Measurements from ENCODE around the gene IKZF4.

DNA sequence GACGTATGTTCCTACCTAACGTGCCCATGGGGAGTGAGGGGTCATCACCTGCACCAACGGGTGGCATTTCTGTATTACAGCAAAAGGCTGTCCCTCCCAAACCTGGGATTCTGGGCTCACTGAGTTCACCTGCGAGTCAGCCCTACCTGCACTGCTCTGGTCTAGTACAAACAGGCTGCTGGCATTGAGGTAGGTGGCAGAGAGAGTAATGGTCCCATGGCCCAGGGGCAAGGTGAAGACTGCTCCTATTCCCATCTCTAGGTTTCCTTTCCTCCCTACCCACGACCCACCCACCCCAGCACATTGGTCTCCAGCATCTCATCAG, 23.3 kb upstream of the IKZF4 start:
- TF ChIP-seq, protein P1, sequence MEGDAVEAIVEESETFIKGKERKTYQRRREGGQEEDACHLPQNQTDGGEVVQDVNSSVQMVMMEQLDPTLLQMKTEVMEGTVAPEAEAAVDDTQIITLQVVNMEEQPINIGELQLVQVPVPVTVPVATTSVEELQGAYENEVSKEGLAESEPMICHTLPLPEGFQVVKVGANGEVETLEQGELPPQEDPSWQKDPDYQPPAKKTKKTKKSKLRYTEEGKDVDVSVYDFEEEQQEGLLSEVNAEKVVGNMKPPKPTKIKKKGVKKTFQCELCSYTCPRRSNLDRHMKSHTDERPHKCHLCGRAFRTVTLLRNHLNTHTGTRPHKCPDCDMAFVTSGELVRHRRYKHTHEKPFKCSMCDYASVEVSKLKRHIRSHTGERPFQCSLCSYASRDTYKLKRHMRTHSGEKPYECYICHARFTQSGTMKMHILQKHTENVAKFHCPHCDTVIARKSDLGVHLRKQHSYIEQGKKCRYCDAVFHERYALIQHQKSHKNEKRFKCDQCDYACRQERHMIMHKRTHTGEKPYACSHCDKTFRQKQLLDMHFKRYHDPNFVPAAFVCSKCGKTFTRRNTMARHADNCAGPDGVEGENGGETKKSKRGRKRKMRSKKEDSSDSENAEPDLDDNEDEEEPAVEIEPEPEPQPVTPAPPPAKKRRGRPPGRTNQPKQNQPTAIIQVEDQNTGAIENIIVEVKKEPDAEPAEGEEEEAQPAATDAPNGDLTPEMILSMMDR (IDR thresholded peaks at IDR 0.05; ENCODE audit: borderline replicate concordance, extremely low read depth, low read length, poor library complexity, severe bottlenecking) = no peak
- TF ChIP-seq EZH2 (IDR thresholded peaks at IDR 0.05; ENCODE audit: borderline replicate concordance, low read depth, low read length, severe bottlenecking) = no peak

Measured in DND-41 (cell line).